Fibroblast of mammary gland (primary cell): ENCODE results near the gene JAG2.
"Not testable (repeated sequence)": the region's sequence is repeated elsewhere in the genome, so short reads cannot be mapped to it uniquely, and the experiment has no call there.

Source experiments
- DNase-seq: peaks from one replicate; pipeline ENCODE4 v3.0.0-alpha.2; 2010; ENCODE audit warnings: low read depth
- H3K4me3 ChIP-seq: 2 replicates; pipeline ENCODE4 v1.5.1; 2011; ENCODE audit warnings: low read depth, mild to moderate bottlenecking, low read length, moderate library complexity; ENCODE audit not compliant: control insufficient read depth
- CTCF ChIP-seq: conservative IDR thresholded peaks from 2 replicates; pipeline ENCODE4 v1.5.1; 2011; ENCODE audit warnings: low read depth, low read length, inconsistent platforms; ENCODE audit not compliant: control insufficient read depth, insufficient read depth

JAG2 gene

GRCh38 chr14:105117710-105118385 is 50.7 kb downstream of the JAG2 start:
- H3K4me3 ChIP-seq: no peak overlapping the region
- no peak for TF ChIP-seq CTCF
- no peak for DNase-seq

GRCh38 chr14:105117257-105117646 is 51.3 kb downstream of the JAG2 start:
- no peak for DNase-seq
- no peak for TF ChIP-seq CTCF

GRCh38 chr14:105116451-105117256 is 51.9 kb downstream of the JAG2 start:
- DNase-seq: no peak

More at GRCh38 chr14:105117257-105117646, 51.3 kb downstream of the JAG2 start:
- no peak overlapping the region for H3K4me3 ChIP-seq

GRCh38 chr14:105109243-105109642 is 59.3 kb downstream of the JAG2 start:
- not testable (repeated sequence) for DNase-seq, H3K4me3 ChIP-seq

More at GRCh38 chr14:105116451-105117256, 51.9 kb downstream of the JAG2 start:
- H3K4me3 ChIP-seq: no peak overlapping the region
- TF ChIP-seq CTCF: no peak

GRCh38 chr14:105108516-105108864 is 60.1 kb downstream of the JAG2 start:
- TF ChIP-seq CTCF: no peak
- no peak for DNase-seq
- no peak overlapping the region for H3K4me3 ChIP-seq

- TF ChIP-seq CTCF: no peak
- DNase-seq: no peak
- no peak overlapping the region for H3K4me3 ChIP-seq
Observed at GRCh38 chr14:105107781-105108515, 60.6 kb downstream of the JAG2 start.

GRCh38 chr14:105107351-105107750 is 61.2 kb downstream of the JAG2 start:
- DNase-seq: no peak
- TF ChIP-seq CTCF: no peak
- H3K4me3 ChIP-seq: no peak overlapping the region
